DOHH2 (cell line): ENCODE results near the gene GLRA3.

Experiments used
- H3F3A ChIP-seq: fragments of 200-600 bp; sonication (generic), shearing (Covaris generic); 2 replicates; pipeline ENCODE4 v1.6.0; 2016; ENCODE audit warnings: antibody characterized with exemption, mild to moderate bottlenecking; ENCODE audit not compliant: control insufficient read depth, insufficient read depth
- H3K27ac ChIP-seq: fragments of 200-600 bp; sonication (generic); 2 replicates; pipeline ENCODE4 v1.5.1; 2014; ENCODE audit warnings: low read depth, mild to moderate bottlenecking, low read length, moderate library complexity
- H3K27me3 ChIP-seq: fragments of 200-600 bp; sonication (generic); 2 replicates; pipeline ENCODE4 v1.6.1; 2014; ENCODE audit warnings: mild to moderate bottlenecking, low read length, mixed read lengths; ENCODE audit not compliant: control insufficient read depth
- H3K36me3 ChIP-seq: fragments of 200-600 bp; sonication (generic); 2 replicates; pipeline ENCODE4 v1.6.1; 2014; ENCODE audit warnings: mild to moderate bottlenecking, low read length, moderate library complexity, mixed read lengths; ENCODE audit not compliant: control insufficient read depth
- H3K4me1 ChIP-seq: fragments of 200-600 bp; sonication (generic); 2 replicates; pipeline ENCODE4 v1.6.1; 2014; ENCODE audit warnings: mild to moderate bottlenecking, low read length, mixed read lengths; ENCODE audit not compliant: control insufficient read depth
- H3K4me2 ChIP-seq: fragments of 200-600 bp; sonication (generic); 2 replicates; pipeline ENCODE4 v1.6.0; 2014; ENCODE audit warnings: mild to moderate bottlenecking, low read length, moderate library complexity
- H3K4me3 ChIP-seq: fragments of 200-600 bp; sonication (generic); 2 replicates; pipeline ENCODE4 v1.5.1; 2014; ENCODE audit warnings: mild to moderate bottlenecking, low read length, mixed read lengths
- H3K79me2 ChIP-seq: fragments of 200-600 bp; sonication (generic); 2 replicates; pipeline ENCODE4 v1.6.1; 2014; ENCODE audit warnings: mild to moderate bottlenecking, low read length, mixed read lengths; ENCODE audit not compliant: control insufficient read depth
- H3K9me2 ChIP-seq: fragments of 200-600 bp; sonication (generic); replicated peaks from 2 replicates; pipeline ENCODE4 v1.6.1; 2014; ENCODE audit warnings: mild to moderate bottlenecking, low read length, mixed read lengths; ENCODE audit not compliant: control insufficient read depth
- H3K9me3 ChIP-seq: fragments of 200-600 bp; sonication (generic); 2 replicates; pipeline ENCODE4 v1.6.1; 2014; ENCODE audit warnings: antibody characterized with exemption, low read length, mixed read lengths; ENCODE audit not compliant: control insufficient read depth, insufficient read depth
- H4K20me1 ChIP-seq: fragments of 200-600 bp; sonication (generic); 2 replicates; pipeline ENCODE4 v1.6.0; 2014; ENCODE audit warnings: low read depth, mild to moderate bottlenecking, antibody characterized with exemption, low read length, moderate library complexity; ENCODE audit not compliant: control insufficient read depth, insufficient read depth
- EZH2phosphoT487 ChIP-seq: fragments of 200-600 bp; sonication (generic); IDR thresholded peaks from 2 replicates; pipeline ENCODE4 v1.6.1; 2017; ENCODE audit warnings: borderline replicate concordance, mild to moderate bottlenecking, antibody characterized with exemption, low read length, moderate library complexity, mixed read lengths
- TF ChIP-seq, protein P1 (sequence below): fragments of 200-600 bp; sonication (generic); IDR thresholded peaks from one replicate; pipeline ENCODE4 v1.5.1; 2014; ENCODE audit warnings: antibody characterized with exemption, mild to moderate bottlenecking, low read depth, low read length; ENCODE audit not compliant: poor library complexity, severe bottlenecking

Gene GLRA3

DNA sequence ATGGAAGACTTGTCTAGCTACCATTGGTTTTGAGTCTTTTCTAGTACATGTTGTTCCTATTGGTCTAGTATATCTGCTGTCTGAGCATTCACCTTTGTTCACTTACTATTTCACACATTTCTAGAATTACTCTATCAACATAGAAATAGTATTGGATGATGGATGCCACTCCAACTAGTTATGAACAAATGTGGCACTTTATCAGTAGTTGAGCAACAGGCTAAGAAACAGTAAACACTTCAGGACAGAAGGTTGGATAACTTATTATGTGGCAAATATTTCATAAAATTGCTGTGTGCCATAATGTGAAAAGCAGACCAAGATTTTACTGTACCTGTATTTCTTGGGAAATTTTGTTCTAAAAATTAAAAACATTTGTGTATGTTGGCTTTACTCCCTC lies 42.4 kb upstream of the GLRA3 start:
- no peak overlapping the region for H3K4me2 ChIP-seq

DNA sequence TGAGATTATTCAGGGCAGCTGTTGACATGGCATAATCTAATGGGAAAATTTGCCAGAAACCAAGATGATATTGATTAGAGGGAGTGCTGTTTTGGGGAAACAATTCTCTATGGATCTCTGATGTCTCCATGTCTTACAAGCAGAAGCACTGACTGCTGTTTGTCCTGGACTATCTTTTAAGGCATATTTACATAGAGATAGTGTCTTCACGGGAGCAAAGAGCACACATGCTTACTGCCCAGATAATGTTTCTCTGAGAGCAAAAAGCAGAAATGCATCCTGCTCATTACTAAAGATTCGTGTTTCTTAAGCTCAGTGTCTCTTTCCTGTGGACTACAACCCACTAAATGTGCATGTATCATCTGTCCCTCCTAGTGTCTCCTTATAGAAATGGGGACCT lies 41.3 kb upstream of the GLRA3 start:
- Histone ChIP-seq H3K4me1 (peaks cover 5% of the 10 kb centered on the region; the same call in 1 of the 2 replicates), H3K79me2 (no peaks in the 10 kb centered on the region), H4K20me1 (no peaks in the 10 kb centered on the region), H3K4me2 (no peak overlapping the region), H3K27me3 (no peaks in the 10 kb centered on the region), H3K4me3 (no peak overlapping the region), H3K36me3 (no peaks in the 10 kb centered on the region), H3K27ac (no peak overlapping the region), H3F3A (no peaks in the 10 kb centered on the region), H3K9me2 (no peaks in the 10 kb centered on the region), H3K9me3 (peaks cover 5% of the 10 kb centered on the region; the same call in 1 of the 2 replicates)
- TF ChIP-seq EZH2phosphoT487: no peak
- TF ChIP-seq, protein P1, sequence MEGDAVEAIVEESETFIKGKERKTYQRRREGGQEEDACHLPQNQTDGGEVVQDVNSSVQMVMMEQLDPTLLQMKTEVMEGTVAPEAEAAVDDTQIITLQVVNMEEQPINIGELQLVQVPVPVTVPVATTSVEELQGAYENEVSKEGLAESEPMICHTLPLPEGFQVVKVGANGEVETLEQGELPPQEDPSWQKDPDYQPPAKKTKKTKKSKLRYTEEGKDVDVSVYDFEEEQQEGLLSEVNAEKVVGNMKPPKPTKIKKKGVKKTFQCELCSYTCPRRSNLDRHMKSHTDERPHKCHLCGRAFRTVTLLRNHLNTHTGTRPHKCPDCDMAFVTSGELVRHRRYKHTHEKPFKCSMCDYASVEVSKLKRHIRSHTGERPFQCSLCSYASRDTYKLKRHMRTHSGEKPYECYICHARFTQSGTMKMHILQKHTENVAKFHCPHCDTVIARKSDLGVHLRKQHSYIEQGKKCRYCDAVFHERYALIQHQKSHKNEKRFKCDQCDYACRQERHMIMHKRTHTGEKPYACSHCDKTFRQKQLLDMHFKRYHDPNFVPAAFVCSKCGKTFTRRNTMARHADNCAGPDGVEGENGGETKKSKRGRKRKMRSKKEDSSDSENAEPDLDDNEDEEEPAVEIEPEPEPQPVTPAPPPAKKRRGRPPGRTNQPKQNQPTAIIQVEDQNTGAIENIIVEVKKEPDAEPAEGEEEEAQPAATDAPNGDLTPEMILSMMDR: no peak

More for the DNA sequence above, 42.4 kb upstream of the GLRA3 start:
- no peak overlapping the region for H3K27ac ChIP-seq
- H3K4me1 ChIP-seq: peaks cover 5% of the 10 kb centered on the region; the same call in 1 of the 2 replicates
- H3F3A ChIP-seq: no peaks in the 10 kb centered on the region
- peaks cover 5% of the 10 kb centered on the region; the same call in 1 of the 2 replicates for H3K9me3 ChIP-seq
- no peaks in the 10 kb centered on the region for H3K36me3 ChIP-seq
- TF ChIP-seq, protein P1: no peak
- TF ChIP-seq EZH2phosphoT487: no peak
- no peak overlapping the region for H3K4me3 ChIP-seq
- H4K20me1 ChIP-seq: no peaks in the 10 kb centered on the region
- no peaks in the 10 kb centered on the region for H3K27me3 ChIP-seq
- no peaks in the 10 kb centered on the region for H3K79me2 ChIP-seq
- no peaks in the 10 kb centered on the region for H3K9me2 ChIP-seq

DNA sequence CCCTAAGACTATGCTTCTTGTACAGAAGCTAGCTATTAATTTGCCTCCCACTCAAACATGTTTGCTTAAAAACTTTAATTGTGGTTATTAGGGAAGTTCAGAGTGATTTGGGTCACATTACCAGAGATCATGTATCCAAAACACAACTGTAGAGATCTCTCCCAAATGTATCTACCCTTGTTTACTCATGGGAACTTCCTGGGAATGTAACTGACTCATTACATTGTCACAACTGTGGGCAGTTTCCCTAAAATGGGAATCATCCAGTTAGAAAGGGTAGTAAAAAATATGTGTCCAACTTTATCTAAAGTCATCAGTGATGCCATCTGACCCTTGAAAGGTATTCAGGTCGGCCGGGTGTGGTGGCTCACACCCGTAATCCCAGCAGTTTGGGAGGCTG lies 40.3 kb upstream of the GLRA3 start:
- H3K9me3 ChIP-seq: peaks cover 5% of the 10 kb centered on the region; the same call in 1 of the 2 replicates
- no peaks in the 10 kb centered on the region for H3K36me3 ChIP-seq
- no peaks in the 10 kb centered on the region for H3K9me2 ChIP-seq
- H3K4me3 ChIP-seq: no peak overlapping the region
- no peaks in the 10 kb centered on the region for H3K27me3 ChIP-seq
- TF ChIP-seq EZH2phosphoT487: no peak
- TF ChIP-seq, protein P1: no peak
- no peak overlapping the region for H3K4me2 ChIP-seq
- H4K20me1 ChIP-seq: no peaks in the 10 kb centered on the region
- no peaks in the 10 kb centered on the region for H3K79me2 ChIP-seq
- H3F3A ChIP-seq: no peaks in the 10 kb centered on the region
- no peak overlapping the region for H3K27ac ChIP-seq
- H3K4me1 ChIP-seq: no peaks in the 10 kb centered on the region
